IMR-90 (cell line): ENCODE data around the gene PRSS50.
"Not testable (repeated sequence)": the region's sequence is repeated elsewhere in the genome, so short reads cannot be mapped to it uniquely, and the experiment has no call there.

Experiments used
- BHLHE40 ChIP-seq: fragments of 150-350 bp; IDR thresholded peaks from 2 replicates; pipeline ENCODE4 v1.6.1; 2016; ENCODE audit warnings: mild to moderate bottlenecking, low read depth, low read length
- ELK1 ChIP-seq: fragments of 150-350 bp; IDR thresholded peaks from 2 replicates; pipeline ENCODE4 v1.6.1; 2016; ENCODE audit warnings: low read depth, mild to moderate bottlenecking, low read length, moderate library complexity, borderline replicate concordance
- MAFK ChIP-seq: IDR thresholded peaks from 2 replicates; pipeline ENCODE4 v1.6.1; 2012; ENCODE audit warnings: low read depth, low read length, improper control_type of control experiment
- MAZ ChIP-seq: IDR thresholded peaks from 2 replicates; pipeline ENCODE4 v1.6.1; 2012; ENCODE audit warnings: low read depth, mild to moderate bottlenecking, low read length, improper control_type of control experiment, moderate library complexity, borderline replicate concordance
- POLR2A ChIP-seq: IDR thresholded peaks from 2 replicates; pipeline ENCODE4 v1.6.1; 2012; ENCODE audit warnings: mild to moderate bottlenecking, low read depth, low read length
- RAD21 ChIP-seq: IDR thresholded peaks from 2 replicates; pipeline ENCODE4 v1.6.1; 2012; ENCODE audit warnings: low read length, improper control_type of control experiment
- RCOR1 ChIP-seq: IDR thresholded peaks from 2 replicates; pipeline ENCODE4 v1.6.1; 2012; ENCODE audit warnings: mild to moderate bottlenecking, low read length, improper control_type of control experiment; ENCODE audit not compliant: insufficient replicate concordance
- RFX5 ChIP-seq: IDR thresholded peaks from 2 replicates; pipeline ENCODE4 v1.8.0; 2012; ENCODE audit warnings: low read depth, mild to moderate bottlenecking, low read length, moderate library complexity
- SMC3 ChIP-seq: fragments of 150-350 bp; IDR thresholded peaks from 2 replicates; pipeline ENCODE4 v1.6.1; 2016; ENCODE audit warnings: low read depth, mild to moderate bottlenecking, antibody characterized with exemption, low read length, moderate library complexity
- TF ChIP-seq, protein P1 (sequence below): conservative IDR thresholded peaks from 2 replicates; pipeline ENCODE4 v1.5.1; 2012; ENCODE audit warnings: mild to moderate bottlenecking, low read depth, low read length, improper control_type of control experiment

GRCh38 chr3:46753127-46753526 lies 35.5 kb upstream of the PRSS50 start:
- TF ChIP-seq SMC3, BHLHE40, MAFK, POLR2A, RCOR1, MAZ, ELK1, RFX5, RAD21: not testable (repeated sequence)
- TF ChIP-seq, protein P1, sequence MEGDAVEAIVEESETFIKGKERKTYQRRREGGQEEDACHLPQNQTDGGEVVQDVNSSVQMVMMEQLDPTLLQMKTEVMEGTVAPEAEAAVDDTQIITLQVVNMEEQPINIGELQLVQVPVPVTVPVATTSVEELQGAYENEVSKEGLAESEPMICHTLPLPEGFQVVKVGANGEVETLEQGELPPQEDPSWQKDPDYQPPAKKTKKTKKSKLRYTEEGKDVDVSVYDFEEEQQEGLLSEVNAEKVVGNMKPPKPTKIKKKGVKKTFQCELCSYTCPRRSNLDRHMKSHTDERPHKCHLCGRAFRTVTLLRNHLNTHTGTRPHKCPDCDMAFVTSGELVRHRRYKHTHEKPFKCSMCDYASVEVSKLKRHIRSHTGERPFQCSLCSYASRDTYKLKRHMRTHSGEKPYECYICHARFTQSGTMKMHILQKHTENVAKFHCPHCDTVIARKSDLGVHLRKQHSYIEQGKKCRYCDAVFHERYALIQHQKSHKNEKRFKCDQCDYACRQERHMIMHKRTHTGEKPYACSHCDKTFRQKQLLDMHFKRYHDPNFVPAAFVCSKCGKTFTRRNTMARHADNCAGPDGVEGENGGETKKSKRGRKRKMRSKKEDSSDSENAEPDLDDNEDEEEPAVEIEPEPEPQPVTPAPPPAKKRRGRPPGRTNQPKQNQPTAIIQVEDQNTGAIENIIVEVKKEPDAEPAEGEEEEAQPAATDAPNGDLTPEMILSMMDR, result not testable (repeated sequence)
